HG02938 (cell line): Measurements from ENCODE around the gene RMDN2.
"Not testable (repeated sequence)": the region's sequence is repeated elsewhere in the genome, so short reads cannot be mapped to it uniquely, and the experiment has no call there.

ENCODE experiments used
- ATAC-seq: cut with Tn5 transposase; IDR thresholded peaks from one replicate; pipeline ENCODE4 v1.9.1; 2021; ENCODE audit warnings: mild to moderate bottlenecking, moderate library complexity; ENCODE audit not compliant: unreplicated experiment

RMDN2 gene

GRCh38 chr2:37984589-37984988, 59.5 kb downstream of the RMDN2 start:
- ATAC-seq, result no peak

GRCh38 chr2:37985333-37985732, 60.2 kb downstream of the RMDN2 start:
- ATAC-seq, result no peak

GRCh38 chr2:37987098-37987775, 62.1 kb downstream of the RMDN2 start:
- no peak for ATAC-seq

GRCh38 chr2:37992601-37993000, 67.5 kb downstream of the RMDN2 start:
- no peak for ATAC-seq

- ATAC-seq, result no peak
Observed at GRCh38 chr2:37993143-37993542, 68.1 kb downstream of the RMDN2 start.

GRCh38 chr2:37997629-37998028, 72.5 kb downstream of the RMDN2 start:
- ATAC-seq, result no peak

- no peak for ATAC-seq
Observed at GRCh38 chr2:38000485-38001222, 75.6 kb downstream of the RMDN2 start.

GRCh38 chr2:38010187-38010586, 85.1 kb downstream of the RMDN2 start:
- not testable (repeated sequence) for ATAC-seq

- ATAC-seq, result no peak
Observed at GRCh38 chr2:38010995-38011394, 85.9 kb downstream of the RMDN2 start.

GRCh38 chr2:38013158-38013752, 88.2 kb downstream of the RMDN2 start:
- ATAC-seq, result no peak

- ATAC-seq, result no peak
Observed at GRCh38 chr2:38016219-38016618, 91.1 kb downstream of the RMDN2 start.

GRCh38 chr2:38017836-38018235, 92.7 kb downstream of the RMDN2 start:
- no peak for ATAC-seq

- ATAC-seq, result not testable (repeated sequence)
Observed at GRCh38 chr2:38020359-38021069, 95.4 kb downstream of the RMDN2 start.

- ATAC-seq, result no peak
Observed at GRCh38 chr2:38021589-38021988, 96.5 kb downstream of the RMDN2 start.

- no peak for ATAC-seq
Observed at GRCh38 chr2:38026846-38027245, 101.8 kb downstream of the RMDN2 start.

- ATAC-seq, result no peak
Observed at GRCh38 chr2:38028829-38029228, 103.7 kb downstream of the RMDN2 start.

GRCh38 chr2:38029512-38029911, 104.4 kb downstream of the RMDN2 start:
- ATAC-seq, result no peak

GRCh38 chr2:38030635-38031355, 105.7 kb downstream of the RMDN2 start:
- no peak for ATAC-seq

- ATAC-seq, result no peak
Observed at GRCh38 chr2:38032946-38033345, 107.9 kb downstream of the RMDN2 start.

GRCh38 chr2:38033646-38034045, 108.6 kb downstream of the RMDN2 start:
- ATAC-seq, result no peak

GRCh38 chr2:38035968-38036367, 110.9 kb downstream of the RMDN2 start:
- no peak for ATAC-seq
